GM12878 (cell line): Measurements from ENCODE around the gene GRIP2.
"Not testable (repeated sequence)": the region's sequence is repeated elsewhere in the genome, so short reads cannot be mapped to it uniquely, and the experiment has no call there.

Experiments used
- EZH2 ChIP-seq: IDR thresholded peaks from 2 replicates; pipeline ENCODE4 v1.6.1; 2012; ENCODE audit warnings: low read depth, mild to moderate bottlenecking, control low read depth, inconsistent platforms, low read length, borderline replicate concordance; ENCODE audit not compliant: control insufficient read depth
- FOXK2 ChIP-seq: fragments of 450-650 bp; IDR thresholded peaks from 2 replicates; pipeline ENCODE4 v1.6.1; 2017; ENCODE audit warnings: mild to moderate bottlenecking, moderate library complexity
- MEF2A ChIP-seq: IDR thresholded peaks from 2 replicates; pipeline ENCODE4 v1.6.1; 2011; ENCODE audit warnings: low read depth, mild to moderate bottlenecking, low read length, moderate library complexity; ENCODE audit not compliant: insufficient read depth
- MTA3 ChIP-seq: IDR thresholded peaks from 2 replicates; pipeline ENCODE4 v1.6.1; 2012; ENCODE audit warnings: low read length, inconsistent platforms, borderline replicate concordance
- NBN ChIP-seq: fragments of 450-650 bp; IDR thresholded peaks from 2 replicates; pipeline ENCODE4 v1.6.1; 2016
- POLR2AphosphoS2 ChIP-seq: IDR thresholded peaks from 2 replicates; pipeline ENCODE4 v1.6.1; 2011; ENCODE audit warnings: low read depth, mild to moderate bottlenecking, low read length, improper control_type of control experiment, moderate library complexity
- YY1 ChIP-seq: IDR thresholded peaks from 2 replicates; pipeline ENCODE4 v1.6.1; 2011; ENCODE audit warnings: low read depth, mild to moderate bottlenecking, low read length
- ZNF274 ChIP-seq: IDR thresholded peaks from one replicate; pipeline ENCODE4 v1.8.0; 2011; ENCODE audit not compliant: insufficient read length, insufficient read depth
- TF ChIP-seq, protein P1 (sequence below): IDR thresholded peaks from 2 replicates; pipeline ENCODE4 v1.6.1; 2012; ENCODE audit warnings: low read depth, low read length, improper control_type of control experiment
- TF ChIP-seq, protein P2 (sequence below): IDR thresholded peaks from 2 replicates; pipeline ENCODE4 v1.6.1; 2011; ENCODE audit warnings: low read depth, low read length, improper control_type of control experiment, borderline replicate concordance
- TF ChIP-seq, protein P3 (sequence below), 3 experiments: IDR thresholded peaks in 2 of 3; conservative IDR thresholded peaks in 1 of 3; 2 replicates each; pipeline ENCODE4 v1.5.1; 2011; ENCODE audit warnings: low read depth in 3 of 3, low read length in 3 of 3, mild to moderate bottlenecking in 3 of 3, control low read depth in 2 of 3, moderate library complexity in 2 of 3, inconsistent platforms in 1 of 3, mixed read lengths in 1 of 3; ENCODE audit not compliant: control insufficient read depth in 2 of 3, insufficient read depth in 1 of 3; ENCODE audit errors: extremely low read depth in 1 of 3
- TF ChIP-seq, protein P4 (sequence below): IDR thresholded peaks from 2 replicates; pipeline ENCODE4 v1.6.1; 2011; ENCODE audit warnings: borderline replicate concordance, low read depth, mild to moderate bottlenecking, moderate library complexity, mixed read lengths, low read length; ENCODE audit not compliant: insufficient read depth; ENCODE audit errors: extremely low read length

DNA sequence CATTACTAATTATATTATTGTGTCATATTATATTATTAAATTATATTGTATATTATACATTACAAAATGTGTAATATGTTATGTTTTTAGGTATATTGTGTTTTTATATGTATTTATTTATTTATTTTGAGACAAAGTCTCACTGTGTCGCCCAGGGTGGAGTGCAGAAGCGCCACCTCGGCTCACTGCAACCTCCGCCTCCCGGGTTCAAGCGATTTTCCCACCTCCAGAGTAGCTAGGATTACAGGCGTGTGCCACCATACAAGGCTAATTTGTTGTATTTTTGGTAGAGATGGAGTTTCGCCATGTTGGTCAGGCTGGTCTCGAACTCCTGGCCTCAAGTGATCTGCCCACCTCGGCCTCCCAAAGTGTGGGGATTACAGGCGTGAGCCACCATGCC lies 24.6 kb downstream of the GRIP2 start:
- TF ChIP-seq MTA3, NBN, YY1, EZH2, ZNF274, FOXK2, POLR2AphosphoS2, MEF2A: not testable (repeated sequence)
- TF ChIP-seq, protein P1, sequence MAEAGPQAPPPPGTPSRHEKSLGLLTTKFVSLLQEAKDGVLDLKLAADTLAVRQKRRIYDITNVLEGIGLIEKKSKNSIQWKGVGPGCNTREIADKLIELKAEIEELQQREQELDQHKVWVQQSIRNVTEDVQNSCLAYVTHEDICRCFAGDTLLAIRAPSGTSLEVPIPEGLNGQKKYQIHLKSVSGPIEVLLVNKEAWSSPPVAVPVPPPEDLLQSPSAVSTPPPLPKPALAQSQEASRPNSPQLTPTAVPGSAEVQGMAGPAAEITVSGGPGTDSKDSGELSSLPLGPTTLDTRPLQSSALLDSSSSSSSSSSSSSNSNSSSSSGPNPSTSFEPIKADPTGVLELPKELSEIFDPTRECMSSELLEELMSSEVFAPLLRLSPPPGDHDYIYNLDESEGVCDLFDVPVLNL, result not testable (repeated sequence)
- TF ChIP-seq, protein P2, sequence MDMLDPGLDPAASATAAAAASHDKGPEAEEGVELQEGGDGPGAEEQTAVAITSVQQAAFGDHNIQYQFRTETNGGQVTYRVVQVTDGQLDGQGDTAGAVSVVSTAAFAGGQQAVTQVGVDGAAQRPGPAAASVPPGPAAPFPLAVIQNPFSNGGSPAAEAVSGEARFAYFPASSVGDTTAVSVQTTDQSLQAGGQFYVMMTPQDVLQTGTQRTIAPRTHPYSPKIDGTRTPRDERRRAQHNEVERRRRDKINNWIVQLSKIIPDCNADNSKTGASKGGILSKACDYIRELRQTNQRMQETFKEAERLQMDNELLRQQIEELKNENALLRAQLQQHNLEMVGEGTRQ, result not testable (repeated sequence)
- TF ChIP-seq, protein P3, sequence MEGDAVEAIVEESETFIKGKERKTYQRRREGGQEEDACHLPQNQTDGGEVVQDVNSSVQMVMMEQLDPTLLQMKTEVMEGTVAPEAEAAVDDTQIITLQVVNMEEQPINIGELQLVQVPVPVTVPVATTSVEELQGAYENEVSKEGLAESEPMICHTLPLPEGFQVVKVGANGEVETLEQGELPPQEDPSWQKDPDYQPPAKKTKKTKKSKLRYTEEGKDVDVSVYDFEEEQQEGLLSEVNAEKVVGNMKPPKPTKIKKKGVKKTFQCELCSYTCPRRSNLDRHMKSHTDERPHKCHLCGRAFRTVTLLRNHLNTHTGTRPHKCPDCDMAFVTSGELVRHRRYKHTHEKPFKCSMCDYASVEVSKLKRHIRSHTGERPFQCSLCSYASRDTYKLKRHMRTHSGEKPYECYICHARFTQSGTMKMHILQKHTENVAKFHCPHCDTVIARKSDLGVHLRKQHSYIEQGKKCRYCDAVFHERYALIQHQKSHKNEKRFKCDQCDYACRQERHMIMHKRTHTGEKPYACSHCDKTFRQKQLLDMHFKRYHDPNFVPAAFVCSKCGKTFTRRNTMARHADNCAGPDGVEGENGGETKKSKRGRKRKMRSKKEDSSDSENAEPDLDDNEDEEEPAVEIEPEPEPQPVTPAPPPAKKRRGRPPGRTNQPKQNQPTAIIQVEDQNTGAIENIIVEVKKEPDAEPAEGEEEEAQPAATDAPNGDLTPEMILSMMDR (IDR thresholded peaks at IDR 0.05 in 2 of 3, conservative IDR thresholded peaks at IDR 0.05 in 1 of 3; ENCODE audit: control insufficient read depth in 2 of 3, extremely low read depth in 1 of 3, insufficient read depth in 1 of 3, low read depth in 3 of 3, low read length in 3 of 3), result not testable (repeated sequence)
- TF ChIP-seq, protein P4, sequence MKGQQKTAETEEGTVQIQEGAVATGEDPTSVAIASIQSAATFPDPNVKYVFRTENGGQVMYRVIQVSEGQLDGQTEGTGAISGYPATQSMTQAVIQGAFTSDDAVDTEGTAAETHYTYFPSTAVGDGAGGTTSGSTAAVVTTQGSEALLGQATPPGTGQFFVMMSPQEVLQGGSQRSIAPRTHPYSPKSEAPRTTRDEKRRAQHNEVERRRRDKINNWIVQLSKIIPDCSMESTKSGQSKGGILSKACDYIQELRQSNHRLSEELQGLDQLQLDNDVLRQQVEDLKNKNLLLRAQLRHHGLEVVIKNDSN, result not testable (repeated sequence)
